Measurements from ENCODE around the gene BAX. TPM values are rescaled to one million over a fixed set of nuclear protein-coding genes. Genes with fewer than 3 reads are reported as not detected.

BAX gene
- total and polyA plus RNA-seq, 2 of the 13 experiments (the other 11 are each of a cell fraction or from before 2014, with no cell fraction given): 139 to 176 TPM

- TF ChIP-seq ZNF547 (CRISPR knock-in tag; IDR thresholded peaks at IDR 0.05) (no peak), NKX3-1 (CRISPR knock-in tag; IDR thresholded peaks at IDR 0.05) (no peak), ZMAT3 (CRISPR knock-in tag; conservative IDR thresholded peaks at IDR 0.05) (no peak), HNRNPLL (IDR thresholded peaks at IDR 0.05; ENCODE audit: low read depth, low read length, poor library complexity, severe bottlenecking) (no peak), ZNF891 (CRISPR knock-in tag; IDR thresholded peaks at IDR 0.05) (no peak)
These were observed 8.0 kb upstream of the BAX start (continued) for GRCh38 chr19:48946463-48947257.

GRCh38 chr19:48947258-48947542, 7.5 kb upstream of the BAX start:
- Histone ChIP-seq H3K36me3 (replicated peaks in 1 of 2; ENCODE audit: control insufficient read depth in 1 of 2, insufficient read depth in 2 of 2, low read length in 2 of 2) (no peaks in the 10 kb centered on the region), H3K27me3 (ENCODE audit: control insufficient read depth in 1 of 2, insufficient read depth in 2 of 2, low read length in 2 of 2) (no peaks in the 10 kb centered on the region), H3K4me1 (ENCODE audit: insufficient read depth, low read length) (peaks cover 68% of the 10 kb centered on the region), H3K79me2 (ENCODE audit: insufficient read depth, low read length) (no peaks in the 10 kb centered on the region), H3K4me2 (ENCODE audit: low read depth, low read length) (peak overlapping the region; percentile 36), H3K27ac (ENCODE audit: extremely low read length, insufficient read depth, low read length) (peak overlapping the region; percentile 13), H2AFZ (ENCODE audit: low read length) (peak overlapping the region; percentile 19), H3K9me3 (ENCODE audit: low read length) (no peaks in the 10 kb centered on the region), H3K4me3 (replicated peaks in 1 of 3; ENCODE audit: insufficient read depth in 1 of 3, low read depth in 2 of 3, low read length in 3 of 3) (no peak overlapping the region; a peak in 1 of 6 replicates), H3K9ac (ENCODE audit: insufficient read depth, low read depth, low read length) (no peak overlapping the region), H4K20me1 (ENCODE audit: insufficient read depth, low read length) (no peaks in the 10 kb centered on the region)
- DNase-seq (ENCODE audit: low spot score): no peak
- 13% methylated on average over 1 of the region's 3 CpGs for WGBS (ENCODE audit: low lambda C conversion rate)
- POLR2A ChIA-PET: interaction anchor here (1.4 to 1.7 kb wide), 3 partner anchors 15 to 75 kb away, joined by 4 to 6 read pairs (median 4); partner anchors contain the start of gene PPP1R15A
- no TSS peak for BruUV-seq (replicated peaks)
- CTCF ChIA-PET (ENCODE audit: low intra/inter-chr PET ratio, low total read pairs): no interaction called here
- ATAC-seq: peak; percentile 53
- no peak for FAIRE-seq
- in situ Hi-C loops (cut with HindIII; ENCODE audit: extremely low pct_ligation_motif_present, low pct_unique_long_range_greater_than_20kb): no loop called here
- intact Hi-C loops (cut with micrococcal nuclease; ENCODE audit: unreplicated experiment): no loop called here
- no peak for TF ChIP-seq ZNF605 (CRISPR knock-in tag; IDR thresholded peaks at IDR 0.05)
- peak; percentile 83; the same call in 1 of the 2 replicates for TF ChIP-seq PPARG (CRISPR knock-in tag; conservative IDR thresholded peaks at IDR 0.05)
- TF ChIP-seq CCAR2 (optimal IDR thresholded peaks at IDR 0.05; ENCODE audit: low read depth, low read length): no peak
- TF ChIP-seq POLR2AphosphoS5 (IDR thresholded peaks at IDR 0.05; ENCODE audit: low read depth, low read length): peak; percentile 48; the same call in 1 of the 2 replicates
- TF ChIP-seq ZSCAN21 (CRISPR knock-in tag; IDR thresholded peaks at IDR 0.05; ENCODE audit: borderline replicate concordance): no peak
- no peak for TF ChIP-seq RBFOX2 (IDR thresholded peaks at IDR 0.05; ENCODE audit: low read depth, low read length)
- peak in 1 of 2 experiments; percentile 70; a peak in 2 of 4 replicates for TF ChIP-seq POLR2A (IDR thresholded peaks at IDR 0.05; ENCODE audit: insufficient read depth in 1 of 2, low read depth in 2 of 2, low read length in 2 of 2)
- no peak for TF ChIP-seq SALL2 (CRISPR knock-in tag; IDR thresholded peaks at IDR 0.05)
- no peak for TF ChIP-seq ZNF503 (CRISPR knock-in tag; IDR thresholded peaks at IDR 0.05)
- no peak for TF ChIP-seq ZNF556 (CRISPR knock-in tag; IDR thresholded peaks at IDR 0.05; ENCODE audit: borderline replicate concordance)
- no peak for TF ChIP-seq XBP1 (CRISPR knock-in tag; IDR thresholded peaks at IDR 0.05)
- TF ChIP-seq POGZ (CRISPR knock-in tag; IDR thresholded peaks at IDR 0.05): no peak
- TF ChIP-seq DRAP1 (CRISPR knock-in tag; IDR thresholded peaks at IDR 0.05): peak; percentile 90
- TF ChIP-seq ZNF430 (CRISPR knock-in tag; IDR thresholded peaks at IDR 0.05): 0 out of 2 replicates have a peak, but pooled peaks have one; percentile 24
- TF ChIP-seq RXRB (CRISPR knock-in tag; IDR thresholded peaks at IDR 0.05; ENCODE audit: borderline replicate concordance): 0 out of 2 replicates have a peak, but pooled peaks have one; percentile 33
- TF ChIP-seq SAFB2 (CRISPR knock-in tag; IDR thresholded peaks at IDR 0.05; ENCODE audit: borderline replicate concordance, low read depth): no peak
- no peak for TF ChIP-seq THYN1 (CRISPR knock-in tag; IDR thresholded peaks at IDR 0.05; ENCODE audit: borderline replicate concordance, low read depth)
- TF ChIP-seq TAF1 (CRISPR knock-in tag; IDR thresholded peaks at IDR 0.05): 0 out of 2 replicates have a peak, but pooled peaks have one; percentile 8
- TF ChIP-seq ZNF350 (CRISPR knock-in tag; IDR thresholded peaks at IDR 0.05; ENCODE audit: borderline replicate concordance, low read depth): no peak
